GM15510 (cell line): ENCODE measurements around the gene MRPS26.

Experiments
- POLR2A ChIP-seq: IDR thresholded peaks from 3 replicates; pipeline ENCODE4 v1.6.1; 2011; ENCODE audit warnings: borderline replicate concordance; ENCODE audit not compliant: insufficient read length; ENCODE audit errors: extremely low read depth

The MRPS26 gene

DNA sequence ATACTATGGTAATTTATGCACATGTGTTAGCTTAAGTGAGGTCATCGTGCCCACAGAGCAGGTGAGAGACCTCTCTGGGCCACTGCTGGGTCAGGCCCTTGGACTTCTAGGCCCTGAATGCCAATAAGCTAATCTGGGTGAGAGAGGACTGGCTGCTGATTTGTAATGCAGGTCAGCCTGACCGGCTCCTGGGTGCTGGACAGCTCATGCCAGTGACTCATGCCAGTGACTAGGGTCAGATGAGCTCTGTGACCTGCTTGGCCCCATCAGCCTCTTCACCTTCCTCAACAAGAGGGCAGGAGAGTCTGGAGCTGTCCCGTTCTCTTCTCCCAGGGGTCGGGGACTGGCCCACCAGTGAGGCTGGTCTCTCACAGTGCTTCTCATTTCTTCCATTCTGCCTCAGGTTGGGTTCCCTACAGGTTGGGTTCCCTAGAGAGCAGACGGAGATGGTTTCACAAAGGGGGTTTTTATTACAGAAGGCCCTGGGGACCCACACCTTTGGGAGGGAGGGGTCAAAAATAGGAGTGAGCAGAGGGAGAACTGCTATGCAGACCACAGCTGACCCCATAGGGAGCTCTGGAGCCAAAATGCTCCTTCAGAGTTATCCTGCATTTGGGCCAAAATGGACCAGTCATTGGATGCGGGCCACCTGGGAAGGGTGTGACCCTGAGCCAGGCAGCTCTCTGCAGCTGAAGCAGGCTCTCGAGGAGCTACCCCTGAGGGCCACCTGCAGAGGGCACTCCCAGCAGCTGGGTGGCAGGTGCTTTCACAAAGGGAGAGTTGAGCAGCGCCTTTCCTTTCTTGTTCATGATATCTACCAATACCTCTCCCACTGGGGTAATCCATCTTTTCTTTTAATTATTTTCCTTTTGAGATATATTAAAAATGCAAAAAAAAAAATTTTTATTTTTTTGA lies 23.4 kb downstream of the MRPS26 start:
- no peak for TF ChIP-seq POLR2A

DNA sequence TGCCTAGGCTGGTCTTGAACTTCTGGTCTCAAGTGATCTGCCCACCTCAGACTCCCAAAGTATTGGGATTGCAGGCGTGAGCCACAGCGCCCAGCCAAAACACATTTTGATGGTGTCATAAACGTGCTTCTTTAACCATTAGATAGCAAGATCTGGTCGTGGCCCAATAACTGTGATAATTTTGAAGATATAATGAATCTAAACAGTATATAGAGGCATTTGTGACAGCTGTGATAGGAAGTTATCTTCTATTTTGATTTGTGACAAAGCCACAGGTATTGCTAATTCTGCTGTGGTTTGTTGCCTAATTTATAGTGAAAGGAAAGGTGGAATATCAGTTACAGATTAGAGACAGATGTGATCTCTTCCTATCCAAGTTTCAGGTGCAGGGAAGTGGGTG lies 24.9 kb downstream of the MRPS26 start:
- no peak for TF ChIP-seq POLR2A

GRCh38 chr20:3071266-3071609 lies 25.4 kb downstream of the MRPS26 start:
- no peak for TF ChIP-seq POLR2A

DNA sequence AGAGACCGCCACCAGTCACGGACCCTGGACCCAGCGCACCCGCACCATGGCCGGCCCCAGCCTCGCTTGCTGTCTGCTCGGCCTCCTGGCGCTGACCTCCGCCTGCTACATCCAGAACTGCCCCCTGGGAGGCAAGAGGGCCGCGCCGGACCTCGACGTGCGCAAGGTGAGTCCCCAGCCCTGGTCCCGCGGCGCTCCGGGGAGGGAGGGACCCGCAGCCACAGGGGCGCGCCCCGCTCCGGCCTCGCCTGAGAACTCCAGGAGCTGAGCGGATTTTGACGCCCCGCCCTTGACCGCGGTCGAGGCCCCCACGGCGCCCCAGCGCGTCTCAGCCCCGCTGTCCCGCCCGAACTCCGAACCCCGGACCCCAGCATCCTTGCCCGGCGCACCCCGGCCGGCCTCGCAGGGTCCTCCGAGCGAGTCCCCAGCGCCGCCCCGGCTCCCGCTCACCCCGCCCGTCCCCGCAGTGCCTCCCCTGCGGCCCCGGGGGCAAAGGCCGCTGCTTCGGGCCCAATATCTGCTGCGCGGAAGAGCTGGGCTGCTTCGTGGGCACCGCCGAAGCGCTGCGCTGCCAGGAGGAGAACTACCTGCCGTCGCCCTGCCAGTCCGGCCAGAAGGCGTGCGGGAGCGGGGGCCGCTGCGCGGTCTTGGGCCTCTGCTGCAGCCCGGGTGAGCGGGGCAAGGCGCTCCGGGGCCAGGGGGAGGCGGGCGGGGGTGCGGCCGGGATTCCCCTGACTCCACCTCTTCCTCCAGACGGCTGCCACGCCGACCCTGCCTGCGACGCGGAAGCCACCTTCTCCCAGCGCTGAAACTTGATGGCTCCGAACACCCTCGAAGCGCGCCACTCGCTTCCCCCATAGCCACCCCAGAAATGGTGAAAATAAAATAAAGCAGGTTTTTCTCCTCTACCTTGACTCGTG lies 26.0 kb downstream of the MRPS26 start, which contains the start of gene OXT:
TSS of gene OXT (plus strand) at position 11 of the 920 bp plus-strand sequence. CDS start at position 47, 36 bp downstream.
- no peak for TF ChIP-seq POLR2A

GRCh38 chr20:3072530-3073250 lies 26.8 kb downstream of the MRPS26 start:
- no peak for TF ChIP-seq POLR2A

DNA sequence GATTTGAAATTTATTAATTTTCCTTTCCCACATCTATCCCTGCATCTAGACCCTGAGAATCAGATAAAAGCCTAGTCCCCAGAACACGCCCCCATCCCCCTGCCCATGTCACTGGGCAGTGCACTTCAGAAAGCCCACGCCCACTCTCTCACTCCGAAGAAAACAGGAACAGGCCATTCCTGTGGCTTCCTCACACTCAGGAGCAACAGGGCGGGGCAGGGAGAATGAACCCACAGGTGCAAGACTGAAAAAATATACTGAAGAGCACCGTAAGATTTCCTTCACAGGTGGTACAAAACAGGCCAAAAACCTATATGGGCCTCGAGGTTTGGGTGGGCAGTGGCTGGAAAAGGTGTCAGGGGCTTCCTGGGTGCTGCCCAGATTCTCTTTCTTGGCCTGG lies 29.0 kb downstream of the MRPS26 start:
- TF ChIP-seq POLR2A, result no peak

GRCh38 chr20:3077618-3078134 lies 31.8 kb downstream of the MRPS26 start:
- TF ChIP-seq POLR2A, result no peak

GRCh38 chr20:3080939-3081388 lies 35.1 kb downstream of the MRPS26 start:
- no peak for TF ChIP-seq POLR2A

DNA sequence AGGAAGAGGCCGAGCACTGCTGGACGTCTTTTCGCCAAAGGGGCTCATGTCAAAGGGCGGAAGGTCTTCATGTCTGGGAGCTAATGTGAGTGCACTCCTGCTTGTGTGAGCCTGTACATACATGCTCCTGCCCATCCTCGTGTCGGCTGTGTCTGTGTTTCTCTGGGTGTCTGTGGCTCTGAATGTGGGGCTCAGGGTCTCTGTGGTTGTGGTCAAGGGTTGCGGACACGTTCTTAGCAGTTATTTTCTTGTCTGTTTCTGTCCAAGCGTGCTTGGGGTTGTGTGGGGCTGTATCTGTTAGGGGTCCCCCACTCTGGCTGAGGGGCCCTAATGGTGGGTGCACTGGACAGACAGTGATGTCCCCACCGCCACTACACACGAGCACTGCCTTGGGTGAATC lies 35.8 kb downstream of the MRPS26 start:
- TF ChIP-seq POLR2A, result no peak

DNA sequence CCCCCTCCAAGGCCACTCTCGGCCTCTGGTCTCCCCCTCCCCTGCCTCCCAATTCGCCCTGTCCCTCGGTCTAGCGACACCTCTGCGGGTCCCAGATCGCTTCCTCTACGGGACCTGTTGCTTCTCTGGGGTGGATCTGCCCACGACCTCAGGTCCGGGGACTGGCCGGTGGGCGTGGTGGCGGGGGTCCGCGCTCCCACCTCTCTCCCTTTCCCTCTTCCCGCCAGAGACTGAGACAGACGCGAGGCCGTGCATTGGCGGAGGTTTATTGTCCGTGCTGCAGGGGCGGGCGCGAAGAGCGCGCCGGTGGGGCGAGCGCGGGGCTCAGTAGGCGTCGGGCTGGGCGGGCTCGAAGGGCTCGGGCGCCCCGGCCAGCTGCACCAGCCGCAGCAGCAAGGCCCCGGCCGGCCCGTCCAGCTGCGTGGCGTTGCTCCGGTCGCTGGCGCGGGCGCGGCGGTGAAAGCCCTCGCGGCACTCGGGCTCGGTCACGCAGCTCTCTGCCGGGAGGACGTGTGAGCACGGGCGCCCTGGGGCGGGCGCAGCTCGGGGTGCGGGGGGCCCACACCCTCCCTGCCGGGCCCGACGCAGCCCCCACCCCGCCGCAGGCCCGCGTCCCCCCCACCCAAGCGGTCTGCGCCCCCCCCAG lies 36.6 kb downstream of the MRPS26 start:
- TF ChIP-seq POLR2A, result no peak

GRCh38 chr20:3082955-3083952 lies 37.4 kb downstream of the MRPS26 start:
- TF ChIP-seq POLR2A, result no peak

GRCh38 chr20:3084283-3084985 lies 38.6 kb downstream of the MRPS26 start, which contains the start of gene AVP:
TSS of gene AVP (minus strand) at chr20:3084724. CDS start at chr20:3084674, 50 bp downstream.
- TF ChIP-seq POLR2A, result no peak

- TF ChIP-seq POLR2A, result no peak
These were observed 39.1 kb downstream of the MRPS26 start for GRCh38 chr20:3084986-3085360.

- no peak for TF ChIP-seq POLR2A
These were observed 39.8 kb downstream of the MRPS26 start for GRCh38 chr20:3085571-3086072.
